Activated naive CD8-positive, alpha-beta T cell treated with anti-CD3 and anti-CD28 coated beads, Interleukin-2, amount 50 U/mL, for 16 hours (primary cell): ENCODE results near the gene MCRS1.
"Not testable (repeated sequence)": the region's sequence is repeated elsewhere in the genome, so short reads cannot be mapped to it uniquely, and the experiment has no call there.

Experiments used
- DNase-seq: peaks from one replicate; pipeline ENCODE4 v3.0.0-alpha.2; 2020; ENCODE audit warnings: low read depth, low spot score

The MCRS1 gene

DNA sequence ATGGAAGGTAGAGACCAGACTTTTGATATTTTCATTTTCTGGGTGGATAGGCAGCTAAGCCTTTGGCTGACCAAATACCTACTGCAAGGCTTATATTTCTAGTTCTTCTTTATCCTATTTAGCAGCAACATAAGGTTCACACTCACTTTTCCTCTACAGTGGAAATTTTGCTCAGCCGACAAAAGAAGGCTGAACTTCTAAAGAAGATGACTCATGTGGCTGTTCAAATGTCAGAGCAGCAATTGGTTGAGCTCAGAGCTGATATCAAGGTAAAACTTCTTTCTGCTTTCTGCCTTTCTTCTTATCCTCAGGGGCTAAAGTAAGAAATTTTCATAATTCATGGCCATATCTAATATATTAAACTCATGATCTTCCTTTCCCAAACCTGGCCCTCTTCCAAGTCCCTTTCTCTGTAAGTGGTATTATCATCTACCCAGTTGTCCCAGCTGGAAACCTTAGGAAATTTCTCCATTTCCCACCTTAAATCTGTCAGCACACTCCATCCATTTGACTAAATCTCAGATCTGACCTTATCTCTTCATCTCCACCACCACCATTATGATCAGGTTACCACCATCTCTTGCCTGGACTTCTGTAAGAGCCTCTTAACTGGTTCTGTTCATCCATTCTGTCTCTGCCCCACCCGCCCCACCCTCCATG is 48.9 kb downstream of the MCRS1 start:
- DNase-seq = no peak

DNA sequence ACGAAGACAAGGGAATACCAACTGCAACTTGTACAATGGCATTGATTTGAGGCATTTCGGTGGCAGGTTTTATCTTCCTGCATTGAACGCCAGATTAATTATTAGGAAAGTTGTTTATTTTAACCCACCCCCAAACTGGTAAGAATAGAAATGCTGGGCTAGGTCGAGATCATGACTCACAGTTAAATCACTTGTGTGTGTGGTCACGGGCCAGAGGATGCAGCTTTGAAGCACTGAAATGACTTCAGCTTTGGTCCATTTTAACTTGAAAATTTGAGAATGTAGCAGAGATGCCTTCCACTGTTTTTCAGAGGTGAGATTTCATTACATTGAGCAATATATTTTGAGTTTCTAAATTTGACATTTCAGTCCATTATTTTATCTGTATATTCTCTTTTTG is 52.7 kb downstream of the MCRS1 start:
- DNase-seq = no peak

- DNase-seq = no peak
Observed at GRCh38 chr12:49512546-49512945, 55.4 kb downstream of the MCRS1 start.

DNA sequence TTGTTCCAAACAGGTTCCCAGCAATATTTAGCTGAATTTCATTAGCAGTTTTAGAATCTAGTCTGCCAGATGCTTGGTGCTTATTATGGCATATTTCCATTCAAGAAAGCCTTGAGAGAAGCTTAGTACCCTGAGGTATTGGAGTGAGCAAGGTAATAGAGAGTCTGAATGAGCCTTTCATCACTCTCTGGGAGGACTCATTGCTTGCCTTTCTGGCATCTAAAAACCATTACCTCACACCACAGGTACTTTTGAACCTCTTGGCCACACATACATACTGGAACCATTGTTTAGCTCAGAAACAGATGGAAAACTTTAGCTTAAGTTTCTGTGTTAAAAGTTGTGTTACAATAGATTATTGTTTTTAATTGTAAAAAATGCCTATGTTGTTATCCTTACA is 56.5 kb downstream of the MCRS1 start:
- no peak for DNase-seq

- not testable (repeated sequence) for DNase-seq
Observed at GRCh38 chr12:49509681-49510080, 58.3 kb downstream of the MCRS1 start.
